ENCODE results near the gene ZNF511.

GRCh38 chr10:133297504-133297903 is 11.2 kb upstream of the ZNF511 start:
- TF ChIP-seq CTCF (IDR thresholded peaks at IDR 0.05; ENCODE audit: insufficient read depth, low read length, poor library complexity, severe bottlenecking) (no peak), EZH2phosphoT487 (conservative IDR thresholded peaks at IDR 0.05; ENCODE audit: low read length) (no peak)

All from SU-DHL-6 (cell line).